Mammary epithelial cell (primary cell): ENCODE data around the gene PPP1R37.
A peak's percentile ranks its signal among the peaks of the same experiment; 100 is the strongest.

Experiments used
- CTCF ChIP-seq, 2 donors: IDR thresholded peaks in 1 of 2; conservative IDR thresholded peaks in 1 of 2; 2 replicates each; pipeline ENCODE4 v1.5.1; 2011 to 2012; ENCODE audit warnings: inconsistent platforms in 2 of 2, low read length in 2 of 2, mild to moderate bottlenecking in 2 of 2, control low read depth in 1 of 2, low read depth in 1 of 2; ENCODE audit not compliant: insufficient read depth in 1 of 2; ENCODE audit errors: extremely low read depth in 1 of 2
- EZH2 ChIP-seq: IDR thresholded peaks from 2 replicates; pipeline ENCODE4 v1.6.1; 2012; ENCODE audit warnings: low read length, inconsistent platforms, borderline replicate concordance

GRCh38 chr19:45103508-45104319, 10.7 kb downstream of the PPP1R37 start:
- peak in 1 of 2 donors; percentile 17 for TF ChIP-seq CTCF (conservative IDR thresholded peaks at IDR 0.05 in 1 of 2, IDR thresholded peaks at IDR 0.05 in 1 of 2; ENCODE audit: extremely low read depth in 1 of 2, insufficient read depth in 1 of 2, low read depth in 1 of 2, low read length in 2 of 2)
- TF ChIP-seq EZH2 = no peak
